Activated B cell treated with CpG ODN at 0.5 μM for 24 hours (primary cell): ENCODE results near the gene PIR. TPM values are rescaled to one million over a fixed set of nuclear protein-coding genes. Genes with fewer than 3 reads are reported as not detected.

ENCODE experiments used
- ATAC-seq: fragments of 200-7000 bp; cut with Tn5 transposase; one replicate; pipeline ENCODE4 v1.10.0; 2021; ENCODE audit warnings: low read depth, mild to moderate bottlenecking, moderate library complexity
- CTCF ChIA-PET: fragments of 350-600 bp; sonication (Branson Sonifier 250); formaldehyde crosslinking; loops from one replicate; lab custom pipeline; 2021; ENCODE audit warnings: antibody characterized with exemption; lab: Charles Lee
- POLR2A ChIA-PET: fragments of 350-600 bp; sonication (Branson Sonifier 250); formaldehyde crosslinking; loops from one replicate; lab custom pipeline; 2021; ENCODE audit warnings: antibody characterized with exemption; lab: Charles Lee
- DNase-seq: peaks from one replicate; pipeline ENCODE4 v3.0.0; 2022
- H3K27ac Mint-ChIP-seq: one replicate; pipeline ENCODE4 v1.8.0; 2020; ENCODE audit warnings: mixed read lengths
- H3K27me3 Mint-ChIP-seq: one replicate; pipeline ENCODE4 v1.8.0; 2021; ENCODE audit warnings: mixed read lengths
- H3K36me3 Mint-ChIP-seq: one replicate; pipeline ENCODE4 v1.8.0; 2021; ENCODE audit warnings: low read depth, mixed read lengths
- H3K4me1 Mint-ChIP-seq: one replicate; pipeline ENCODE4 v1.8.0; 2021; ENCODE audit warnings: mixed read lengths
- H3K4me3 Mint-ChIP-seq: one replicate; pipeline ENCODE4 v1.8.0; 2020; ENCODE audit warnings: mild to moderate bottlenecking, mixed read lengths
- H3K9me3 Mint-ChIP-seq: one replicate; pipeline ENCODE4 v1.8.0; 2020; ENCODE audit warnings: mixed read lengths
- CTCF ChIP-seq: fragments of 200-600 bp; IDR thresholded peaks from one replicate; pipeline ENCODE4 v1.8.0; 2022; ENCODE audit warnings: antibody characterized with exemption, mild to moderate bottlenecking
- intact Hi-C: fragments of 100-400 bp; cut with micrococcal nuclease; formaldehyde crosslinking; loops from one replicate; pipeline ENCODE4 v1.15.1; 2024
- total RNA-seq: library from RNA; stranded (reverse); gene quantifications from 2 replicates; pipeline ENCODE4 v1.2.3, GENCODE V29; 2022

Gene PIR
- total RNA-seq, 1 donor from 2014 or later: 0.82 TPM

- Mint-ChIP-seq H3K36me3 (no peaks in the 10 kb centered on the region), H3K4me1 (peaks cover 8% of the 10 kb centered on the region), H3K9me3 (no peaks in the 10 kb centered on the region), H3K27me3 (peaks cover 9% of the 10 kb centered on the region), H3K4me3 (no peak overlapping the region), H3K27ac (no peak overlapping the region)
- ATAC-seq: no peak
- no peak for DNase-seq
- POLR2A ChIA-PET: no interaction called here
- CTCF ChIA-PET: no interaction called here
- intact Hi-C loops: no loop called here
- TF ChIP-seq CTCF: no peak
Measured at GRCh38 chrX:15340867-15341266, 152.3 kb downstream of the PIR start.

GRCh38 chrX:15336023-15336413 is 157.1 kb downstream of the PIR start:
- peaks cover 19% of the 10 kb centered on the region for H3K4me1 Mint-ChIP-seq
- intact Hi-C loops: loop anchor here (5.0 to 10.0 kb wide), 3 partner anchors 781 to 1451 kb away; partner anchors contain the start of genes CTPS2, SYAP1 and TXLNG
- DNase-seq (peak; percentile 17), ATAC-seq (peak; percentile 28)
- H3K27ac Mint-ChIP-seq: peak overlapping the region; percentile 91
- no peaks in the 10 kb centered on the region for H3K9me3 Mint-ChIP-seq
- ChIA-PET CTCF (interaction anchor here (1.0 kb wide), 2 partner anchors 10 to 13 kb away, joined by 3 to 4 read pairs; no protein-coding TSS in a partner anchor), POLR2A (interaction anchor here (0.9 kb wide), 1 partner anchor 519 kb away, joined by 3 read pairs; the partner anchor contains the start of gene AP1S2)
- H3K36me3 Mint-ChIP-seq: peaks cover 14% of the 10 kb centered on the region
- H3K27me3 Mint-ChIP-seq: peaks cover 4% of the 10 kb centered on the region
- no peak for TF ChIP-seq CTCF
- peak overlapping the region; percentile 94 for H3K4me3 Mint-ChIP-seq

- ATAC-seq: peak; percentile 94
- Mint-ChIP-seq H3K4me3 (peak within 1 kb of the TSS; percentile 94), H3K36me3 (peaks cover 14% of the 10 kb centered on the region), H3K27me3 (no peaks in the 10 kb centered on the region), H3K27ac (peak within 1 kb of the TSS; percentile 91), H3K9me3 (no peaks in the 10 kb centered on the region), H3K4me1 (peaks cover 19% of the 10 kb centered on the region)
- ChIA-PET CTCF (interaction anchor here (1.0 kb wide), 2 partner anchors 10 to 14 kb away, joined by 3 to 4 read pairs; no protein-coding TSS in a partner anchor), POLR2A (interaction anchor here (0.9 kb wide), 1 partner anchor 520 kb away, joined by 3 read pairs; the partner anchor contains the start of gene AP1S2)
- intact Hi-C loops: loop anchor here (1.0 to 10.0 kb wide), 9 partner anchors 340 to 1683 kb away; partner anchors contain the start of genes CA5B, CTPS2, FANCB and MOSPD2
- DNase-seq: peak; percentile 77
- no peak for TF ChIP-seq CTCF
Measured at GRCh38 chrX:15335135-15336022, 157.8 kb downstream of the PIR start, which contains the start of gene PIGA. Gene PIGA, minus strand, starts transcription at chrX:15335523. Its CDS starts 3,593 bp downstream, at chrX:15331930.

Other genes starting within 250 kb of the PIR start
- gene ASB9, start 223.2 kb downstream of the PIR start, total RNA-seq: not detected in 2 replicates
- gene ASB11, start 177.7 kb downstream of the PIR start, total RNA-seq: not detected in 2 replicates
- gene PIGA, start 157.8 kb downstream of the PIR start, total RNA-seq: 15.7 and 24.9 TPM in 2 replicates
- gene VEGFD, start 108.9 kb downstream of the PIR start, total RNA-seq: not detected in 2 replicates
- gene BMX, start 7.5 kb upstream of the PIR start, total RNA-seq: not detected in 2 replicates
- gene ACE2, start 107.6 kb upstream of the PIR start, total RNA-seq: not detected in 2 replicates
- gene CLTRN, start 171.5 kb upstream of the PIR start, total RNA-seq: 0.20 and 0.24 TPM in 2 replicates
- 9.9 and 10.6 TPM in 2 replicates for gene CA5B, start 244.9 kb upstream of the PIR start, total RNA-seq